Liver (tissue), 9 donors: ENCODE measurements around the gene IL1RAPL2. TPM values are rescaled to one million over a fixed set of nuclear protein-coding genes. Genes with fewer than 3 reads are reported as not detected.

Experiments
- DNase-seq: peaks from one replicate; pipeline ENCODE4 v3.0.0-alpha.2; 2017; ENCODE audit warnings: low spot score
- H3K27ac ChIP-seq, 2 donors: one replicate each; pipeline ENCODE4 v1.7.0; 2013; ENCODE audit warnings: inconsistent platforms in 2 of 2, low read length in 2 of 2, control low read depth in 1 of 2, low read depth in 1 of 2, mild to moderate bottlenecking in 1 of 2
- H3K27me3 ChIP-seq, 4 donors: one replicate each; pipeline versions ENCODE4 v1.6.1 to v1.7.0; 2013; ENCODE audit warnings: low read length in 3 of 4, inconsistent platforms in 1 of 4, mild to moderate bottlenecking in 1 of 4, moderate library complexity in 1 of 4; ENCODE audit not compliant: control insufficient read depth in 4 of 4, insufficient read depth in 4 of 4
- H3K36me3 ChIP-seq, 4 donors: one replicate each; pipeline versions ENCODE4 v1.6.1 to v1.7.0; 2013; ENCODE audit warnings: low read length in 3 of 4, mild to moderate bottlenecking in 3 of 4, low read depth in 1 of 4, moderate library complexity in 1 of 4; ENCODE audit not compliant: control insufficient read depth in 4 of 4, insufficient read depth in 3 of 4
- H3K4me1 ChIP-seq, 4 donors: one replicate each; pipeline versions ENCODE4 v1.6.1 to v1.7.0; 2013; ENCODE audit warnings: low read length in 3 of 4, mild to moderate bottlenecking in 3 of 4, moderate library complexity in 1 of 4; ENCODE audit not compliant: control insufficient read depth in 4 of 4, insufficient read depth in 4 of 4
- H3K4me3 ChIP-seq, 3 donors: one replicate each; pipeline versions ENCODE4 v1.6.1 to v1.7.0; 2013; ENCODE audit warnings: low read length in 3 of 3, control low read depth in 1 of 3, low read depth in 1 of 3, mild to moderate bottlenecking in 1 of 3
- H3K9ac ChIP-seq, 2 donors: one replicate each; pipeline ENCODE4 v1.7.0; 2013; ENCODE audit warnings: low read length in 2 of 2, mild to moderate bottlenecking in 2 of 2, moderate library complexity in 2 of 2, control low read depth in 1 of 2, low read depth in 1 of 2
- H3K9me3 ChIP-seq, 4 donors: one replicate each; pipeline versions ENCODE4 v1.6.1 to v1.7.0; 2013; ENCODE audit warnings: low read length in 3 of 4; ENCODE audit not compliant: control insufficient read depth in 4 of 4
- ATF3 ChIP-seq: IDR thresholded peaks from 2 replicates; pipeline ENCODE4 v1.6.1; 2016; ENCODE audit warnings: antibody characterized with exemption
- EGR1 ChIP-seq, 2 donors: IDR thresholded peaks; 2 replicates each; pipeline ENCODE4 v1.6.1; 2016 to 2018; ENCODE audit warnings: antibody characterized with exemption in 2 of 2, low read depth in 2 of 2
- FOXA1 ChIP-seq: IDR thresholded peaks from 2 replicates; pipeline ENCODE4 v1.6.1; 2016; ENCODE audit warnings: antibody characterized with exemption
- FOXA2 ChIP-seq: IDR thresholded peaks from 2 replicates; pipeline ENCODE4 v1.6.1; 2016; ENCODE audit warnings: antibody characterized with exemption
- GABPA ChIP-seq, 2 donors: IDR thresholded peaks in 1 of 2; conservative IDR thresholded peaks in 1 of 2; 2 replicates each; pipeline ENCODE4 v1.6.1; 2016; ENCODE audit warnings: antibody characterized with exemption in 2 of 2, mild to moderate bottlenecking in 1 of 2, moderate library complexity in 1 of 2
- HNF4A ChIP-seq, 2 donors: conservative IDR thresholded peaks; 2 replicates each; pipeline ENCODE4 v1.6.1; 2016; ENCODE audit warnings: antibody characterized with exemption in 2 of 2, mild to moderate bottlenecking in 2 of 2
- SP1 ChIP-seq: IDR thresholded peaks from 2 replicates; pipeline ENCODE4 v1.6.1; 2018; ENCODE audit warnings: antibody characterized with exemption, mild to moderate bottlenecking
- TAF1 ChIP-seq: conservative IDR thresholded peaks from 2 replicates; pipeline ENCODE4 v1.6.1; 2016; ENCODE audit warnings: antibody characterized with exemption, mild to moderate bottlenecking
- YY1 ChIP-seq: IDR thresholded peaks from 2 replicates; pipeline ENCODE4 v1.6.1; 2016; ENCODE audit warnings: antibody characterized with exemption, mild to moderate bottlenecking
- polyA plus RNA-seq, 2 donors: library from polyadenylated mRNA; stranded (reverse) in 1 of 2; unstranded in 1 of 2; fragments of 200-250 nt in 1 of 2; fragments of >200 nt in 1 of 2; fragmentation: Nextera tagmentation in 1 of 2; extraction: Ambion mirVana in 1 of 2; gene quantifications; one replicate each; pipeline versions ENCODE4 v1.2.1 to v1.2.3, GENCODE V29; 2013 to 2015
- total RNA-seq, 2 donors: library from RNA; depleted of rRNA; stranded (reverse); fragments of >200 nt; gene quantifications; one replicate each; pipeline ENCODE4 v1.2.3, GENCODE V29; 2014
- TF ChIP-seq, protein P1 (sequence below): IDR thresholded peaks from 2 replicates; pipeline ENCODE4 v1.6.1; 2016; ENCODE audit warnings: antibody characterized with exemption
- TF ChIP-seq, protein P2 (sequence below): IDR thresholded peaks from 2 replicates; pipeline ENCODE4 v1.6.1; 2016; ENCODE audit warnings: antibody characterized with exemption, mild to moderate bottlenecking
- donor health status: healthy.
- donor health status: healthy.
- donor health status: healthy.
- donor health status: healthy.
- donor health status: healthy.

IL1RAPL2 gene
- total and polyA plus RNA-seq, 4 donors, result 0.20 to 1.6 (median 0.91) TPM

- no peak overlapping the region for H3K9ac ChIP-seq
- H3K36me3 ChIP-seq, result no peaks in the 10 kb centered on the region
- no peak overlapping the region for H3K27ac ChIP-seq
- H3K9me3 ChIP-seq, result no peaks in the 10 kb centered on the region
- H3K4me1 ChIP-seq, result no peaks in the 10 kb centered on the region
- DNase-seq, result no peak
- no peaks in the 10 kb centered on the region for H3K27me3 ChIP-seq
- H3K4me3 ChIP-seq, result no peak overlapping the region
- TF ChIP-seq, protein P1, sequence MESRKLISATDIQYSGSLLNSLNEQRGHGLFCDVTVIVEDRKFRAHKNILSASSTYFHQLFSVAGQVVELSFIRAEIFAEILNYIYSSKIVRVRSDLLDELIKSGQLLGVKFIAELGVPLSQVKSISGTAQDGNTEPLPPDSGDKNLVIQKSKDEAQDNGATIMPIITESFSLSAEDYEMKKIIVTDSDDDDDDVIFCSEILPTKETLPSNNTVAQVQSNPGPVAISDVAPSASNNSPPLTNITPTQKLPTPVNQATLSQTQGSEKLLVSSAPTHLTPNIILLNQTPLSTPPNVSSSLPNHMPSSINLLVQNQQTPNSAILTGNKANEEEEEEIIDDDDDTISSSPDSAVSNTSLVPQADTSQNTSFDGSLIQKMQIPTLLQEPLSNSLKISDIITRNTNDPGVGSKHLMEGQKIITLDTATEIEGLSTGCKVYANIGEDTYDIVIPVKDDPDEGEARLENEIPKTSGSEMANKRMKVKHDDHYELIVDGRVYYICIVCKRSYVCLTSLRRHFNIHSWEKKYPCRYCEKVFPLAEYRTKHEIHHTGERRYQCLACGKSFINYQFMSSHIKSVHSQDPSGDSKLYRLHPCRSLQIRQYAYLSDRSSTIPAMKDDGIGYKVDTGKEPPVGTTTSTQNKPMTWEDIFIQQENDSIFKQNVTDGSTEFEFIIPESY, result no peak
- TF ChIP-seq YY1, result no peak
- TF ChIP-seq FOXA2, result no peak
These were observed 1068.2 kb downstream of the IL1RAPL2 start for GRCh38 chrX:105634180-105634579.

GRCh38 chrX:105635794-105636193, 1069.8 kb downstream of the IL1RAPL2 start:
- H3K27ac ChIP-seq, result no peak overlapping the region
- no peaks in the 10 kb centered on the region for H3K9me3 ChIP-seq
- H3K4me1 ChIP-seq, result no peaks in the 10 kb centered on the region
- no peak overlapping the region for H3K4me3 ChIP-seq
- H3K36me3 ChIP-seq, result no peaks in the 10 kb centered on the region
- H3K27me3 ChIP-seq, result no peaks in the 10 kb centered on the region
- no peak for DNase-seq
- no peak overlapping the region for H3K9ac ChIP-seq
- no peak for TF ChIP-seq FOXA1
- TF ChIP-seq, protein P2, sequence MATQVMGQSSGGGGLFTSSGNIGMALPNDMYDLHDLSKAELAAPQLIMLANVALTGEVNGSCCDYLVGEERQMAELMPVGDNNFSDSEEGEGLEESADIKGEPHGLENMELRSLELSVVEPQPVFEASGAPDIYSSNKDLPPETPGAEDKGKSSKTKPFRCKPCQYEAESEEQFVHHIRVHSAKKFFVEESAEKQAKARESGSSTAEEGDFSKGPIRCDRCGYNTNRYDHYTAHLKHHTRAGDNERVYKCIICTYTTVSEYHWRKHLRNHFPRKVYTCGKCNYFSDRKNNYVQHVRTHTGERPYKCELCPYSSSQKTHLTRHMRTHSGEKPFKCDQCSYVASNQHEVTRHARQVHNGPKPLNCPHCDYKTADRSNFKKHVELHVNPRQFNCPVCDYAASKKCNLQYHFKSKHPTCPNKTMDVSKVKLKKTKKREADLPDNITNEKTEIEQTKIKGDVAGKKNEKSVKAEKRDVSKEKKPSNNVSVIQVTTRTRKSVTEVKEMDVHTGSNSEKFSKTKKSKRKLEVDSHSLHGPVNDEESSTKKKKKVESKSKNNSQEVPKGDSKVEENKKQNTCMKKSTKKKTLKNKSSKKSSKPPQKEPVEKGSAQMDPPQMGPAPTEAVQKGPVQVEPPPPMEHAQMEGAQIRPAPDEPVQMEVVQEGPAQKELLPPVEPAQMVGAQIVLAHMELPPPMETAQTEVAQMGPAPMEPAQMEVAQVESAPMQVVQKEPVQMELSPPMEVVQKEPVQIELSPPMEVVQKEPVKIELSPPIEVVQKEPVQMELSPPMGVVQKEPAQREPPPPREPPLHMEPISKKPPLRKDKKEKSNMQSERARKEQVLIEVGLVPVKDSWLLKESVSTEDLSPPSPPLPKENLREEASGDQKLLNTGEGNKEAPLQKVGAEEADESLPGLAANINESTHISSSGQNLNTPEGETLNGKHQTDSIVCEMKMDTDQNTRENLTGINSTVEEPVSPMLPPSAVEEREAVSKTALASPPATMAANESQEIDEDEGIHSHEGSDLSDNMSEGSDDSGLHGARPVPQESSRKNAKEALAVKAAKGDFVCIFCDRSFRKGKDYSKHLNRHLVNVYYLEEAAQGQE, result no peak
- no peak for TF ChIP-seq EGR1 (IDR thresholded peaks at IDR 0.05; ENCODE audit: low read depth in 2 of 2)
- TF ChIP-seq TAF1, result no peak
- no peak for TF ChIP-seq FOXA2
- no peak for TF ChIP-seq YY1
- TF ChIP-seq HNF4A (conservative IDR thresholded peaks at IDR 0.05), result no peak
- TF ChIP-seq SP1, result no peak
- TF ChIP-seq ATF3, result no peak
- no peak for TF ChIP-seq GABPA (IDR thresholded peaks at IDR 0.05 in 1 of 2, conservative IDR thresholded peaks at IDR 0.05 in 1 of 2)
- TF ChIP-seq, protein P1, result no peak
